H9 (cell line): Measurements from ENCODE around the gene RALA. TPM values are rescaled to one million over a fixed set of nuclear protein-coding genes. Genes with fewer than 3 reads are reported as not detected.

Experiments used
- DNase-seq: peaks from one replicate; pipeline ENCODE4 v3.0.0-alpha.2; 2017
- H2AFZ ChIP-seq: one replicate; pipeline ENCODE4 v1.6.1; 2013; ENCODE audit warnings: mild to moderate bottlenecking, low read length, control low read depth, moderate library complexity
- H2AK5ac ChIP-seq: 2 replicates; pipeline ENCODE4 v1.6.1; 2013; ENCODE audit warnings: low read length, control low read depth, mixed read lengths; ENCODE audit not compliant: insufficient read length
- H2BK120ac ChIP-seq: one replicate; pipeline ENCODE4 v1.6.1; 2013; ENCODE audit warnings: low read depth, mild to moderate bottlenecking, low read length, control low read depth, inconsistent platforms; ENCODE audit not compliant: poor library complexity, severe bottlenecking
- H2BK12ac ChIP-seq: 2 replicates; pipeline ENCODE4 v1.6.1; 2013; ENCODE audit warnings: low read length, control low read depth, mixed read lengths, low read depth; ENCODE audit not compliant: insufficient read length
- H2BK15ac ChIP-seq: 2 replicates; pipeline ENCODE4 v1.6.1; 2013; ENCODE audit warnings: low read depth, low read length, control low read depth
- H2BK20ac ChIP-seq: one replicate; pipeline ENCODE4 v1.6.1; 2013; ENCODE audit warnings: low read depth, mild to moderate bottlenecking, low read length, control low read depth, inconsistent platforms; ENCODE audit not compliant: poor library complexity, severe bottlenecking
- H2BK5ac ChIP-seq: 2 replicates; pipeline ENCODE4 v1.6.1; 2013; ENCODE audit warnings: low read length, control low read depth, mixed read lengths; ENCODE audit not compliant: insufficient read length
- H3K14ac ChIP-seq: 2 replicates; pipeline ENCODE4 v1.6.1; 2013; ENCODE audit warnings: low read length, control low read depth; ENCODE audit not compliant: insufficient read depth
- H3K18ac ChIP-seq: 2 replicates; pipeline ENCODE4 v1.6.1; 2013; ENCODE audit warnings: low read depth, mild to moderate bottlenecking, mixed read lengths, low read length, control low read depth; ENCODE audit not compliant: insufficient read length
- H3K23ac ChIP-seq: 2 replicates; pipeline ENCODE4 v1.6.1; 2013; ENCODE audit warnings: low read length, control low read depth, mixed read lengths, low read depth; ENCODE audit not compliant: insufficient read length
- H3K23me2 ChIP-seq: 2 replicates; pipeline ENCODE4 v1.6.1; 2013; ENCODE audit warnings: low read depth, mild to moderate bottlenecking, mixed read lengths, low read length, control low read depth; ENCODE audit not compliant: insufficient read length, poor library complexity, severe bottlenecking
- H3K27ac ChIP-seq: 2 replicates; pipeline ENCODE4 v1.5.1; 2013; ENCODE audit warnings: low read length, control low read depth, mixed read lengths, low read depth; ENCODE audit not compliant: insufficient read length
- H3K27me3 ChIP-seq: 2 replicates; pipeline ENCODE4 v1.6.1; 2013; ENCODE audit warnings: low read length, control low read depth, inconsistent platforms; ENCODE audit not compliant: insufficient read depth
- H3K4ac ChIP-seq: 2 replicates; pipeline ENCODE4 v1.6.1; 2013; ENCODE audit warnings: low read depth, mild to moderate bottlenecking, control low read depth, inconsistent platforms, low read length, moderate library complexity
- H3K4me1 ChIP-seq: 2 replicates; pipeline ENCODE4 v1.6.1; 2013; ENCODE audit warnings: low read length, control low read depth, inconsistent platforms; ENCODE audit not compliant: insufficient read depth
- H3K4me2 ChIP-seq: 2 replicates; pipeline ENCODE4 v1.6.1; 2013; ENCODE audit warnings: low read length, control low read depth, mixed read lengths; ENCODE audit not compliant: insufficient read length, insufficient read depth
- H3K56ac ChIP-seq: 2 replicates; pipeline ENCODE4 v1.6.1; 2013; ENCODE audit warnings: low read depth, mild to moderate bottlenecking, mixed read lengths, low read length, control low read depth; ENCODE audit not compliant: insufficient read length
- H3K79me1 ChIP-seq: 2 replicates; pipeline ENCODE4 v1.6.1; 2013; ENCODE audit warnings: low read depth, mild to moderate bottlenecking, moderate library complexity, low read length, control low read depth, inconsistent platforms; ENCODE audit not compliant: insufficient read depth, poor library complexity, severe bottlenecking
- H3K79me2 ChIP-seq: 2 replicates; pipeline ENCODE4 v1.6.1; 2013; ENCODE audit warnings: low read length, control low read depth, inconsistent platforms; ENCODE audit not compliant: insufficient read depth
- H3K9ac ChIP-seq: 2 replicates; pipeline ENCODE4 v1.6.1; 2013; ENCODE audit warnings: low read length, control low read depth, mixed read lengths; ENCODE audit not compliant: insufficient read length; ENCODE audit errors: extremely low read depth
- H3K9me3 ChIP-seq: one replicate; pipeline ENCODE4 v1.6.1; 2013; ENCODE audit warnings: low read depth, low read length, inconsistent platforms; ENCODE audit not compliant: control insufficient read depth
- H3T11ph ChIP-seq: one replicate; pipeline ENCODE4 v1.6.1; 2013; ENCODE audit warnings: mild to moderate bottlenecking, low read length, control low read depth, inconsistent platforms
- H4K20me1 ChIP-seq: one replicate; pipeline ENCODE4 v1.6.1; 2013; ENCODE audit not compliant: control insufficient read depth, insufficient read length, insufficient read depth
- H4K5ac ChIP-seq: 2 replicates; pipeline ENCODE4 v1.6.1; 2013; ENCODE audit warnings: low read depth, mild to moderate bottlenecking, mixed read lengths, low read length, control low read depth; ENCODE audit not compliant: insufficient read length
- H4K8ac ChIP-seq: replicated peaks from 2 replicates; pipeline ENCODE4 v1.6.1; 2013; ENCODE audit warnings: low read length, control low read depth, mixed read lengths, low read depth; ENCODE audit not compliant: insufficient read length
- H4K91ac ChIP-seq: 2 replicates; pipeline ENCODE4 v1.6.1; 2013; ENCODE audit warnings: low read depth, mild to moderate bottlenecking, moderate library complexity, mixed read lengths, low read length, control low read depth; ENCODE audit not compliant: insufficient read length
- H3K27ac Mint-ChIP-seq, 3 experiments: 2 replicates in 2 of 3; 3 replicates in 1 of 3; pipeline ENCODE4 v1.8.0; 2020 to 2021; ENCODE audit warnings: mixed read lengths in 3 of 3, mild to moderate bottlenecking in 1 of 3, moderate library complexity in 1 of 3
- H3K27me3 Mint-ChIP-seq: 2 replicates; pipeline ENCODE4 v1.8.0; 2021; ENCODE audit warnings: low read depth, mild to moderate bottlenecking, moderate library complexity, mixed read lengths
- H3K36me3 Mint-ChIP-seq, 3 experiments: 2 replicates in 2 of 3; 3 replicates in 1 of 3; pipeline ENCODE4 v1.8.0; 2020 to 2021; ENCODE audit warnings: low read depth in 3 of 3, mixed read lengths in 3 of 3; ENCODE audit not compliant: insufficient read depth in 1 of 3
- H3K4me1 Mint-ChIP-seq, 2 experiments: 2 replicates each; pipeline ENCODE4 v1.8.0; 2020; ENCODE audit warnings: mixed read lengths in 2 of 2
- H3K4me3 Mint-ChIP-seq, 2 experiments: 2 replicates in 1 of 2; 3 replicates in 1 of 2; pipeline ENCODE4 v1.8.0; 2020 to 2021; ENCODE audit warnings: mild to moderate bottlenecking in 2 of 2, mixed read lengths in 2 of 2, moderate library complexity in 1 of 2
- H3K9me3 Mint-ChIP-seq, 2 experiments: 2 replicates in 1 of 2; 3 replicates in 1 of 2; pipeline ENCODE4 v1.8.0; 2020; ENCODE audit warnings: mild to moderate bottlenecking in 2 of 2, mixed read lengths in 2 of 2, moderate library complexity in 1 of 2
- CTCF ChIP-seq: fragments of 200-600 bp; sonication (generic); conservative IDR thresholded peaks from 3 replicates; pipeline ENCODE4 v1.8.0; 2021; ENCODE audit warnings: antibody characterized with exemption, mild to moderate bottlenecking
- WGBS: extraction: QIAGEN DNeasy Blood & Tissue Kit; methylation state at CpG from one replicate; pipeline ENCODE4 v1.1.7; 2013; ENCODE audit warnings: missing lambda C conversion rate, low lambda C conversion rate, mixed read lengths; ENCODE audit not compliant: insufficient read length; ENCODE audit errors: extremely low coverage; 5-methylcytosine and 5-hydroxymethylcytosine counted together
- total RNA-seq: library from RNA; stranded (reverse); gene quantifications from 2 replicates; pipeline ENCODE4 v1.2.1, GENCODE V29; 2021

The RALA gene
- total RNA-seq, 1 experiment from 2014 or later = 57.5 TPM

- Histone ChIP-seq H2BK120ac (no peak overlapping the region), H4K8ac (no peak overlapping the region)
- H3K36me3 Mint-ChIP-seq = peaks cover 0 to 11% (median 0%) of the 10 kb centered on the region in 3 experiments; a peak in 3 of 7 replicates
Observed at GRCh38 chr7:39732837-39733804, 109.7 kb downstream of the RALA start.

More at GRCh38 chr7:39732837-39733804, 109.7 kb downstream of the RALA start:
- Histone ChIP-seq H3K79me2 (0 out of 2 replicates have a peak, but pooled peaks cover 4% of the 10 kb centered on the region), H3K4me2 (peak overlapping the region; percentile 70), H3K14ac (peak overlapping the region; percentile 77; the same call in 1 of the 2 replicates), H3K79me1 (no peaks in the 10 kb centered on the region), H3T11ph (no peak overlapping the region), H2BK15ac (no peak overlapping the region), H3K9me3 (no peaks in the 10 kb centered on the region), H3K23ac (no peak overlapping the region), H2AK5ac (no peak overlapping the region), H4K20me1 (no peaks in the 10 kb centered on the region), H3K27me3 (no peaks in the 10 kb centered on the region; the same call in 1 of the 2 replicates), H4K91ac (no peak overlapping the region), H3K23me2 (peaks cover 13% of the 10 kb centered on the region), H4K5ac (no peak overlapping the region), H3K4ac (no peak overlapping the region; the same call in 1 of the 2 replicates), H2AFZ (peak overlapping the region; percentile 33), H2BK5ac (no peak overlapping the region), H3K27ac (peak overlapping the region; percentile 19), H3K18ac (peak overlapping the region; percentile 78), H2BK20ac (no peak overlapping the region), H2BK12ac (no peak overlapping the region), H3K9ac (peak overlapping the region; percentile 52), H3K4me1 (peaks cover 6% of the 10 kb centered on the region; the same call in 1 of the 2 replicates), H3K56ac (no peak overlapping the region)
- Mint-ChIP-seq H3K9me3 (no peaks in the 10 kb centered on the region), H3K4me1 (peaks cover 29 to 30% of the 10 kb centered on the region in 2 experiments), H3K27me3 (peaks cover 27% of the 10 kb centered on the region), H3K4me3 (peak overlapping the region; percentile 68 to 78), H3K27ac (peak overlapping the region; percentile 84 to 92 (median 90))
- no peak for TF ChIP-seq CTCF
- DNase-seq = peak; percentile 97
- WGBS = no CpG with 5 or more reads among the region's 52 CpGs
